HG03159 (cell line): Measurements from ENCODE around the gene GPRIN2.

Experiments
- ATAC-seq: cut with Tn5 transposase; IDR thresholded peaks from one replicate; pipeline ENCODE4 v1.9.1; 2021; ENCODE audit warnings: mild to moderate bottlenecking, moderate library complexity; ENCODE audit not compliant: unreplicated experiment

Gene GPRIN2

DNA sequence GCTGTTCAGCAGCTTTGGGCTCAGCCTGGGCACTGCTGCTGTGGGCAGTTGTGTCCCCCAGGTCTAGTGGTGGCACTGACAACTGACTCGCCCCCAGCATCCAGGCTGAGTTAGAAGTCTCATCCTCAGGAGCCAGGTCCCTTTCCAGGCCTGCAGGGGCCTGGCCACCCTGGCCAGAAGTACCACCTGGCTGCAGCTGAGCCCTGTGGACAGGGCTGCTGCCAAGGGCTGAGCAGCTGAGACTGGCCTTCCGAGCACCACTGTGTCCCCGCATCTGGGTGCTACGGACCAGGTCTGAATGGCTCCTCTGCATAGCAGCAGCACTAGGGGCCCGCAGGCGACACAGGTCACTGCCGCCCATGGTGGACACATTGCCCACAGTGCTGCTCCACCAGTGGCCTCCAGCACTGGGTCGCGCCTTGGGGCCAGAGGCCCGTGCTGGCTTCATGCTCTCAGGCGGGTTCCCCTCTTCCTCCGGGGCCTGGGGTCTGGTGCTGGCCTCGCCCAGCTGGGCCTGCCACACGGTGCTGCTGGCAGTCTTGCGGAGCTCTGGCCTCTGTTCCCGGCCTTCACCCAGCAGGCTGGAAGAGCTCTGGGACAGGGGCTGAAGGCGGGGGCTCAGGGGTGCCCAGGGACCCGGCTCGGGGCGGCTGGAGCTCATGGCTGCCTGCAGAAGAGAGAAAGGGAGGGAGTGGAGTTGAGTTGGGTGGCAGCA, 6.2 kb downstream of the GPRIN2 start:
- ATAC-seq, result no peak

DNA sequence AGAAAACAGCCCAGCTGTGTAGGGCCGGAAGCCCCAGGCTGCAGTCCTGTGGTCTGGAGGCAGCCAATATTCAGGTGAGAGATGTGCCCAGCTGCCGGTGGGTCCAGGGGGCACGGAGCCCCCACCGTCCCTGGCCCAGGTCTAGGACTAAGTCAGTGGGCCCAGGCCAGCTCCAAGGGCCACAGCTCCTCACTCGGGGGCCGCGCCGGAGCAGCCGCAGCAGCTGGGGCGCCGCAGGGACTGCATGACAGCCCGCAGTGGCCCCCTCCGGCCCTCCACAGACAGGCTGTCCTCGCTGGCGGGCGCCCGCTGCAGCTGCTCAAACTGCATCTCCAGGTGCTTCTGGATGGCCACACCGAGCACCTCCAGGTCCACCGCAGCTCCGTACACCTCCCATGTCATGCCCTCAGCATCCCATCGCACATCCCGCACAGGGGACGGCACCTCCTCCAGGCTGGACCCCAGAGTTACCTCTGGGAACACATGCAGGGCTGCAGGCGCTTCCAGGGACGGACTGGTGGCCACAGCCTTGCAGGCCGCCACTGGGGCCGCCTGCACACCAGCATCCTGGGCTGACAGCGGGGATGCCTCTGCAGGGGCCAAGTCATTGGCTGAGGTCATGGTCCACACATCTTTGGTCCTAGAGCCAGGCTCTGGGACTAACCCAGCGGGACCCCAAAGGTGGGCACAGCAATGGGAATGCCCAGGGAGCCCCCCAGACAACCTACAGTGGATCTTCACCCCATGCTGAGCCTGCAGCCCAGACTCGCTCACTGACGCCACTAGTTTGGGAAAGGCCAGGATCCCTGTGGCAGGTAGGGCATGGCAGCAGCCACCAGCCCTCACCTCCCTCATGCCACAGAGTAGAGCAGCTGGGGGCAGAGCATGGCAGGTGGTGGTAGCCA, 7.0 kb downstream of the GPRIN2 start:
- no peak for ATAC-seq

DNA sequence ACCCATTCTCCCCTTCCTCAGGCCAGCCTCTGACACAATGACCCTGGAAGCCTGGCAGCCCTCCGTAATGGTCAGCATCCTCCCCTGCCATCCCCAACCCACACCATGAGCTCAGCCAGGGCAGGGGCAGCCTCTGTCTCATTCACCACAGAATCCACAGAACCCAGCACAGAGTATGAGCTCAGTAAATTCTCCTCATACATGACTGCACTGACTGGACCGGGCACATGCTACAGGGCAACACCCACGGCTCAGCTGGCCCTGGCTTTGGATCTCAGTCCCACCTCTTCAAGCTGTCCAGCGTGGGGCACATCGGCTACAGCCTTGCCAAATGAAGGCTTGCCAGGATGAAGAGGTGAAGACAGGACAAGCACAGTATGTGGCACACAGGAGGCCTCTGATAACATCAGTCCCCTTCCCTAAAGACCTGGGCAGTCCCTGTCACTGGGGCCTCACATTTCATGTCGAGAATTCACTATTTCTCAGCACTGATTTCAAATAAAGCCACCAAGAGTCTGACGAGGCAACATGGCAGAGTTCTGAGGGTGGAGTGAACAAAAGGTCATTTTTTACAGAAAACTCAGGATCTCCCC, 7.9 kb downstream of the GPRIN2 start:
- no peak for ATAC-seq

DNA sequence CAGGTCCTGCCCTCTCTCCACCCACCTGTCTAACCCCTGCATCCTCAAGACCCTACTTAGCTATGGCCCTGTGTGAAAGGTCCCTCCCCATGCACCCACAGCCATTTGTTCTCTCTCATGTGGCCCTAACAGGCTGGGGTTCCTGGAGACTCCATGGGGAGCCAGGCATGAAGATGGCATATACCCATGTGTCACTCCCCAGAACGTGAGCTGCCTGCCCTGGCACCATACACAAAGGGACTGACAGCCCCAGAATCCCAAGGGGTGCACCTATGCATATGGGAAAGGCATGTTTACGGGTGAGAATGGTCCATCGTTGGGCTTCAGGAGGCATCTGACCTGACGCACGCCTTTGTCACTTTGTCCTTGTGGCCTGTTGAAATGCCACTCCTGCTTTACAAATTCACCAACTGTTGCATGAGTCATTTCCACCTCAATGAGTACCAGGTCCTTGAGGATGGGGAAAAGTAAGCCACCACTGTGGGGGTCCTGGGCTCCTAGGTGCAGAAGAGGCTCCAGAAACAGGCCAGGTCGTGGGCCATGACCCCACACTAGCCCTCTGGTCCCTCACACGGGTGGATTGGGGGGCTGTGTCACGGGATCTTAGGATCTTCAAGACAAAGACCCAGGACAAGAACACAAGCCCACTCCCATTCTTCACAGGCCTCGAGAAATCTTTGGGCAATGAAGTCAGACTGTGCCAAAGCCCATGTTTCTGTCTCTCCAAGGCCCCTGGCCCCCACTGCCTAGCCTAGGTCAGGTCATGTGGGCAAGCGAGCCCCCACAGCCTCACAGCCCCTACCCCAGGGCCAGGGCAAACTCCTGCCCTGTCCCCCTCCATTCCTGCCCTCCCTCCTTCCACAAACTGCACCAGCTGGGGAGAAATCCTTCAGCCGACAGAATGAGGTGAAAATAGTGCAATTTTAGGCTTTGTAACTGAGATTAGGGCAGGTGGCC, 8.6 kb downstream of the GPRIN2 start:
- no peak for ATAC-seq

DNA sequence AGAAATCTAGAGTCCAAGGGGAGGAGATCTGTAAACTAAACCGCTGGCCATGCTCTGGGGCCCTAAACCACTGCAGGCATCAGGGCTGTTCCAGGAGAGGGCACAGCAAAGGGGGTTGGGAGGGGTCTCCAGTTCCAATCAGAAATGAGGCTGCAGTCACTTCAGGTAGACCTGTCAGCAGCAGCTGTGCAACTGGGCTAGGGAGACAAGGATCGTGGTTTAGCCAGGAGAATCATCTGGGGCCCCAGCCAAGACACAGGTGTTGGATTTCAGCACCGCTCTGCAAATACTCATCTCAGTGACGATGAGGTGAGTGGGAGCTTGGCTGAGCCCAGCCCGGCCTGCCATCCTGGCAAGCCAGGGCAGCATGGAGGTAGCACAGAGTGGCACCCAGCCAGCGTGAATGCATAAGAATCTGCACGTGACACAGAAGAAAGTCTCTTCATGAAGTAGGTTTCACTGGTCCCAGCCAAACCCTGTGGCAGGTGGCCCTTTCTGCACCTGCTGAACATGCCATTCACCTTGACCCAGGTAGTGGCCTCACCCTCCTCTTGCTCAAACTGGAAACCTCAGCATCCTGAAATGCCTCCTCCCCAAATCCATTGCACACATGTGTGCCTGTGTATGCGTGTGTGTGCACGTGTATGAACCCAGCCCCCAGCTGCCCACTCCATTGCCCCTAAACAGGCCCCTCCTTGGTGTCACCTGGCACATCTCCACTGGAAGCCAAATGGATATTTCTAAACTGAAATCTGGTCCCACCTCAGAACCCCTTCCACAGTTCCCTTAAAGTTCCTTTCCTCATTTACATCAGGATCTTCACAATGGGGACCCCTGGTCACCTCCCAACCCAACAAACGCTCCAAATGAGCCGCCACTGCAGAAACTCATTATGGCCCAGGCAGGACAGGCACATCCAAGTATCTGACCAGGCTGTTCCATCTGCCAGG, 9.6 kb downstream of the GPRIN2 start:
- no peak for ATAC-seq

DNA sequence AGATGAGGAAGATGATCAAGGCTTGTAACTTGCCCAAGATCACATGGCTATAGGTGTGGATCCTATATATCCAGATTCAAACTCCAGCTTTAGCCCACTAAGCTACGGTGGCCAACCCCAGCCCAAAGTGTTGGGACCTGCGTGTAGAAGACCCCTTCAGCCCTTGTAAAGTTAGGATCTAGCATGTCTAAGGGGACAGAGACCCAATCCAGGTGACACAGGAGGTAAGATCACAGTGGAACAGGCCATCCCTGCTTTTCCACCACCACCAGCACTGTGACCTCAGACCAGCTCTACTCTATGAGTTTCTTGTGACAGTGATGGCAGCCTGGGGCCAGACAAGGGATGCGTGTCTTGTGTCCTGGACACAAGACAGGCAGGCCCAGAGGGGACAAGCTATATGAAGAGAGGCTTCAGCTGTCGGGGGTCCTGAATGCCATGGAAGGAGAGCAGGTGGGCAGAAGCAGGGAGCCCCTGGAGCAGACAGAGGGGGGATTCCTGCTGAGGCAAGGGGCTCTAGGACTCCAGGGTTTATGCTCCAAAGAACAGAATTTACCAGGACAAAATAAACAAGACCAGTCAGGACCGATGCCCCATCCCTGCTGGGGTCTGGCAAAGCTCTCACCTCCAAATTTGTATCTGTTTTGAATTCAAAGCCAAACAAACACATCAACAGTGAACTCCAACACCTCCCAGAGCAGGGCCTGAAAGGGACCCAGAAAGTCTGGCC, 10.4 kb downstream of the GPRIN2 start:
- ATAC-seq, result no peak

DNA sequence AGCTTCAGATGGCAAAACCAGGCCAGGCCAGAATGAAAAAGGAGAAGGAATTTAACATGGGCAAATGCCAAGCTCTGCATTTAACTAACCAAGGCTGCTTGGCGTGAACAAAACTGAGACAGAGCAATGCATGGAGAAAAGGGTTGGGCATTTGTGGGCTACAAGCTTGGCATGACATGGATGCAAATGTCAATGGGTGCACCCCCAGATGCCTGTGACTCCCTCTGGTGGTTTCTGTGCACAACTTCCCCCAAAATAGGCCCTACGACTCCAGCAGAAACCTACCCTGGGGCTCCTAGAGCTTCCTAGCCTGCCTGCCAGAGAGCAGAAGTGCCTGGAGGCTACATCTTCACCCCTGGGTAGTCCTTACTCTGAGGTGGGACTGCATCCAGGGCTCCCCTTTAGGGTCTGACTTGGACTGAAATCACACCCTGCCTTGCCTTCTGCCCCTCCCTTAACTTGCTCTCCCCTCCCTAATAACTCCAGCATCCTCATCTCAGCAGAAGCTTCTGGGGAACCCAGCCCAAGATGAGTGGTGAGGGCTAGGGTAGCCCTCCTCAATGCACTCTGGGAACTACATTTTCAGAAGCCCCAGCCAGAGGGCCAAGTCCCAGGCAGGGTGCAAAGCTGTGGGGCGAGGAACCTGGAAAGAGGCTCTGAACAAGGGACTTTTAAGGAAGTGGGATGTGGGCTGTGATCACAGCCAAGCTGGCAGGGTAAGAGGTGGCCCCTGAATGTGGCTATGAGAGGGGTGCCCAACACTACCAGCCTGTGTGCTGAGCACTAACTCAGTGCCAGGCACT, 11.3 kb downstream of the GPRIN2 start:
- no peak for ATAC-seq

DNA sequence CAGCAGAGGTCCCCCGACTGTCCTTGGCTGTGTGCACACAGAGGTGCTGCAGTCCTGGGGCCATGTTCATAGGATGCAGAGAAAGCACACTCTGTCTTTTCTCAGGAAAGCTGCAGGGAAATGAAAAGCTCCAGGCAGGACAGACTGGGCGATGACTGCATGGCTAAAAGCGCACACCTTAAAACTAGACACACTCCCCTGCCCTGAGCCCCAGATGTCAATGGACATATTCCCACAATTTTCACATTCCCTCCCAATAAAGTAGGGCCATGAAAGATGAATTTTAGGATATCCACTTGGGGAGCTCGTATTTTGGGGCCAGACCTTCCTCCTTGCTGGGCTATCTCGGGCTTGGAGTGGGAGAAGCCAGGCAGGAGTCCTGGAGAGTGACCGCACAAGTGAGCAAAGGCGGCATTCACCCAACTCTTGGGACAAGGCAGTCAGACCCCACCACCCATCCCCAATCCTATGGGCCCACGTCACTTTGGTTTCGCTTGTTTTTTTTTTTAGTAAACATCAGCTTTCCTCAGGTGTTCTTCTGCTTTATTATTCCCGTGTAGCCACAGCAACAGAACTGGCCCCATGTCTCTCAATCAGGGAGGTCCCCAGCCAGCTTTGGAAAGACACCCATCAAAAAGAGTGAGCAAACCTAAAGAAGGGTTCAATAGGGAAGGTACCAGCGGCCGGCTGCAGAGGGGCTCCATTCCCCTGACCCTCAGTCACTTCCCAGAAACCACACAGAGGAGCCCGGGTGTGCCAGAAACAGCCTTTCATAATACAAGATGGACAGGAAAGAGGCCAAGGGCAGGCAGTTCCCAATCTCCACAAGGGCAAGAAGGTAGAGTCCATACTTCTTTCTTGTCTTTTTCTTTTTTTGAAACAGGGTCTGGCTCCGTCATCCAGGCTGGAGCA, 12.7 kb downstream of the GPRIN2 start:
- no peak for ATAC-seq

DNA sequence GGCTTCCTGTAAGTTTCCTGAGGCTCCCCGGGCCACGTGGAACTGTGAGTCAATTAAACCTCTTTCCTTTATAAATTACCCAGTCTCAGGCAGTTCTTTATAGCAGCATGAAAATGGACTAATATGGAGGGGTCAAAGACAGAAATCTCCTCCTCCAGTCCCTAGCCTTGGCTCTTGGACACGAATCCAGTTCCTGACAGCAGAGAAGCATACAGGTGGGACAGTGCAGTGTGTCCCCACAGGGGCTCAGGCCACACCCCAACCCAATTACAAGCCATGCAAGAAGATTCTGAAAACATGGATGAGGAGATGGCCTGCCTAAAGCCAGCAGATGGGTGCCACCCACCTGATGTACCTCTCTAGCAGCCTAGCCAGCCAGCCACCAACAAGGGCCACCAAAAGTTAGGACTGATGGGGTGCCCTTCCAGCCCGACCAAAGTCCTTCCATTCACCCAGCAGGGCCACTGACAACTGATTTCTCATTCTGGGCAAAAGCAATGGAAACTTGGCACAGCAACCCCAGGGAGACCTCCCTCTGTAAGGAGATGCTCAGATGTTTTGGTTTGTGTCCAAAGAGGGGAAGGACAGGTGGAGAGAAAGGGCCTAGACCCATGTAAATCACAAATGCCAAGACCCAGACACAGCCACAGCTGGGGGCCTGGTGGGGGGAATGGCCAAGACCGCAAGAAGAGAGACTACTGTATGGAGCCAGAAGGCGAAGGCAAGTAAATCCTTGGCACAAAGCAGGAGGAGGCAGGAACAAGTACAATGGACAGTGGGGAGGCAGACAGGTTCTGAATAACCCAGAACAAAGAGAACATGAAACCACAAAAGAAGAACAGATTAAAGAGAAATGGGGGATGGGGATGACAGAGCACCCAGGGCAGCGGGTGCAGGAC, 13.6 kb downstream of the GPRIN2 start:
- ATAC-seq, result no peak

DNA sequence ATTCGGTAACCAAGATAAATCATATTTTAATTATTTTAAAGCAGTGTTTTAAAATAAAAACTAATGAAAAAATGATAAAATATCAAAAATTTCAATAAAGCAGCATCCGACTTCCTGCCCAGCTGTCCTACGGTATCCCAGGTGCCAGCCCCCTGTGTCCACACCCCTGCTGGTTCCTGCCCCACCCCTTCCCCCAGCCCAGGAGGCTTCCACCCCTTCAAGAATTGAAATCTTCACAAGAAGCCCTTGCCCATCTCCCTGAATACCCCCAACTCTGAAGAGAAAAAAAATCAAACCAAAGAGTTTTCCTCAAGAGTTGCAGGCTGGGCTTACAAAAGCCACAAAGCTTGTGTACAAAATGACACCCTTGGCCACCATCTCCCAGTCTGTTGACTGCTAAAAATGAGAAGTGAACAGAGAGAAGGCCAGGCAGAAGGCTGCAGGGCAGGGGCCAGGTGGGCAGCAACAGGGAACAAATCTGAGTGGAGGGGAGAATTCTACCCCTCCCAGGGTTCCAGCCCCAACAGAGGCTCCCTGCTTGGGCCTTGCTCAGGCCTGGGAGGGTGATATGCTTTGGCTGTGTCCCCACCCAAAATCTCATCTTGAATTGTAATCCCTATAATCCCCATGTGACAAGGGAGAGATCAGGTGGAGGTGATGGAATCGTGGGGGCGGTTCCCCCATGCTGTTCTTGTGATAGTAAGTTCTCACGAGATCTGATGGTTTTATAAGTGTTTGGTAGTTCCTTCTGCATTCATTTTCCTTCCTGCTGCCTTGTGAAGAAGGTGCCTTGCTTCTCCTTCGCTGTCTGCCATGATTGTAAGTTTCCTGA, 14.5 kb downstream of the GPRIN2 start:
- ATAC-seq, result no peak

DNA sequence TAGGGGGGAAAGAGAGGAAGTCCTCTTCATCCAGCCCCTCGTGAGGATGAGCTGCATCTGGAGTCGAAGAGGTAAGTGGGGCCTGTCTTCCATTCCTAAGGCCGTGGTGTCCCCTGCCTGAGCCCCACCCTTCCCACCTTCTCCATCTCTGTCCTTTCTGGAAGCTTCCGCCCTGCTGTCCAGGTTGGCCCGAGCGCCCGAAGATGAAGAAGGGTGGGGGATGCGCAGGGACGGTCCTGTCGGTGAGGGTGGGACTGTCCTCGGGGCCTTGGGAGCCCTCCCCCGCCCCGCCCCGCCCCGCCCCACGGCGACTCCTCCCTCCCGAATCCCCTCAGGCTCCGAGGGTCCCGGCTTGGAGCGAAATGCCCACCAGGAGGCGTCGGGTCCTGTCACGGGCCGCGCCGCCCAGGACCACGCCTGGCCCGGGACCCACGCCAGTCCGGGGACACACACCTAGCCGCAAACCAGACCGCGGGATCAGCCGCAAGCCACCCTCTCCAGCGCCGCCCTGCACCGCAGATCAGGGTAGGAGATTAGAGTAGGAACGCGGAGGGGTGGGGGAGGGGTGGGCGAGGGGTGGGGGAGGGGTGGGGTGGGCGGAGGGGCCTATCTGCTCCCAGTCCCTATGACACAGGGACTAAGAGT, 15.3 kb downstream of the GPRIN2 start:
- ATAC-seq, result no peak

DNA sequence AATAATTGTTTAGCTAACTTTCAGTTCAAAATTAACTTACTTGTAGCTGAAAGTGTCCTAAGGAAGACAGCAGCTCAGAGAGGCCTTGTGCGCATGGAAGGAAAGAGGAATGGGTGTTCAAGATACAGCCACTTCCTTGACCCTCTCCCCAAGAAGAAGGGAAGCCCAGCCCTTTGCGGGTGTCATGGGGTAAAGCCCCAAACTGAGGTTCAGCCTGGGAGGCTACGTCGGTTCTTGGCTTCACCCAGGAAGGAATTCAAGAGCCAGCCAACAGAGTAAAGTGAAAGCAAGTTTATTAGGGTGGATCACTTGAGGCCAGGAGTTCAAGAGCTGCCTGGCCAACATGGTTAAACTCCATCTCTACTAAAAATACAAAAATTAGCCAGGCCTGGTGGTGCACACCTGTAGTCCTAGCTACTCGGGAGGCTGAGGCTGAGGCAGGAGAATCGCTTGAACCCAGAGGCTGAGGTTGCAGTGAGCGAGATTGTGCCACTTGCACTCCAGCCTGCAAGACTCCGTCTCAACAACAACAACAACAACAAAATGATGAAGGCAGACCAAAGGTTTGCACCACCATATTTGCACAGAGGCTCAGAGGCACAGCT, 15.9 kb downstream of the GPRIN2 start:
- no peak for ATAC-seq

DNA sequence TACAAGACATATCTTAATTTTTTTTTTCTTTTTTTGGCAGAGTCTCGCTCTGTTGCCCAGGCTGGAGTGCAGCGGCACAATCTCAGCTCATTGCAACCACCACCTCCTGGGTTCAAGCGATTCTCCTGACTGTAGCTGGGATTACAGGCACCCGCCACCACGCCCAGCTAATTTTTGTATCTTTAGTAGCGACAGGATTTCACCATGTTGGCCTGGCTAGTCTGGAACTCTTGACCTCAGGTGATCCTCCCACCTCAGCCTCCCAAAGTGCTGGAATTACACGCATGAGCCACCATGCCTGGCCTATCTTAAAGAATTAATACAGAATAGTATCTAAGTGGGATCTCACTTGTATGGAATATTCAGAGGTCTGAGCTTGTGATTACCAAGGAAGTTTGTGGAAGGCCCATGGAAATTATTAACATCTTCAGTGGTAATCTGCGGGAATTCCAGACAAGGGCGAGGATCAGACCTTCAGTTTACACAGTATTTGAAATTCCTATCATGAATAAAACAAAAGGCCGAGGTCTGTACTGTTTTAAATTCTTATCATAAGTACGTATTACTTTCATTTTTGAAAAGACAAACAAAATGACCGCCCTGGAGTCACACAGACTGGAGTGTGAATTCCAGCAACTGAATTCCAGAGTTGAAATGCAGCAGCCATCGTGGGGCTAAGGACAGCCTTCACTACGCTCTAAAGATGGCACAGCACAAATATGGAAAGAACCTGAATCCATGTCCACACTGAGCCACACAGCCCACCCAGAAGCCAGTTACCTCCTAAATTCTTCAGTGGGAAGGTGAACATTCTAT, 16.7 kb downstream of the GPRIN2 start:
- ATAC-seq, result no peak
